Rectal smooth muscle tissue (tissue), 1 donor: ENCODE data around the gene RFXANK.
"Not testable (repeated sequence)": the region's sequence is repeated elsewhere in the genome, so short reads cannot be mapped to it uniquely, and the experiment has no call there.

ENCODE experiments used
- H3K27ac ChIP-seq: one replicate; pipeline ENCODE4 v1.7.0; 2013; ENCODE audit warnings: low read depth, low read length, inconsistent platforms
- H3K27me3 ChIP-seq: one replicate; pipeline ENCODE4 v1.7.0; 2013; ENCODE audit warnings: low read length; ENCODE audit not compliant: control insufficient read depth, insufficient read depth
- H3K36me3 ChIP-seq: one replicate; pipeline ENCODE4 v1.7.0; 2013; ENCODE audit warnings: low read length; ENCODE audit not compliant: control insufficient read depth, insufficient read depth
- H3K4me1 ChIP-seq: one replicate; pipeline ENCODE4 v1.7.0; 2013; ENCODE audit warnings: low read length; ENCODE audit not compliant: control insufficient read depth, insufficient read depth
- H3K4me3 ChIP-seq: one replicate; pipeline ENCODE4 v1.7.0; 2013; ENCODE audit warnings: low read length
- H3K9ac ChIP-seq: one replicate; pipeline ENCODE4 v1.7.0; 2013; ENCODE audit warnings: low read length

The RFXANK gene

DNA sequence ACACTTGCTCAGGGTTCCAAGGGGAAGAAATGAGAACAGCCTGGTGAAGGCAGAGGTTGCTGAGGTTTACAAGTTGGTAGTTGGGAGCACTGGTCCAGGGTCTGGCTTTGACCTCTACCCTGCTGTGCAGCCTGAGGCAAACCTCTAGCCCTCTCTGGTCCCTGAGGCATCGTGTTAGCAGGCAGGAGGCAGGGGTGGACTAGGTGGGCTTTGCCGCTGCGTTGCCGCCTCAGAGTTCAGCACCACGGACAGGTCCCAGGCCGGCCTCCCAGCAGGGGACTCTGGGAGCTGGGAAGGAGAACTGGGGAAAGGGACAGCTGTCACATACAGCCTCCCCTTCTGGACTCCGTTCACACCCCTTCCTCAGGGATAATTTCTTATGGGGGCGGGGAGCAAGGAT, 22.8 kb downstream of the RFXANK start:
- H3K4me3 ChIP-seq = no peak overlapping the region
- H3K27ac ChIP-seq = no peak overlapping the region
- no peaks in the 10 kb centered on the region for H3K4me1 ChIP-seq
- H3K9ac ChIP-seq = no peak overlapping the region
- peaks cover 17% of the 10 kb centered on the region for H3K27me3 ChIP-seq
- no peaks in the 10 kb centered on the region for H3K36me3 ChIP-seq

DNA sequence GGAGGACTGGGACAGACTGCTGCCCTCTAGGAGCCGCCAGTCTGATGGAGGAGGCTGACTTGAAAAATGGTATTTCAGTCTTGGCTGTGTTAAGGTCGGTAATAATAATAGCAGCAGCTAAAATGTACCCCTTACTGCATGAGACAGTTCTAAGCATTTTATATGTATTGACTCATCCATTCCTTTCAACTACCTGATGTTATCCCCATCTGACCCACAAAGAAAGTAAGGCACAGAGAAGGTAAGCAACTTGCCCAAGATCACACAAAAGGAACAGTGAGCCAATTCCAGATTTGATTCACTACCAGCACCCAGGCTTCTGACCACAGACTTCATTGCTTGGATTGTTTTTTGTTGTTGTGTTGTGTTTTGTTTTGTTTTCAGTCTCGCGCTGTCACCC, 23.7 kb downstream of the RFXANK start:
- no peak overlapping the region for H3K4me3 ChIP-seq
- H3K27me3 ChIP-seq = peaks cover 17% of the 10 kb centered on the region
- no peaks in the 10 kb centered on the region for H3K4me1 ChIP-seq
- no peak overlapping the region for H3K27ac ChIP-seq
- H3K9ac ChIP-seq = no peak overlapping the region
- no peaks in the 10 kb centered on the region for H3K36me3 ChIP-seq

DNA sequence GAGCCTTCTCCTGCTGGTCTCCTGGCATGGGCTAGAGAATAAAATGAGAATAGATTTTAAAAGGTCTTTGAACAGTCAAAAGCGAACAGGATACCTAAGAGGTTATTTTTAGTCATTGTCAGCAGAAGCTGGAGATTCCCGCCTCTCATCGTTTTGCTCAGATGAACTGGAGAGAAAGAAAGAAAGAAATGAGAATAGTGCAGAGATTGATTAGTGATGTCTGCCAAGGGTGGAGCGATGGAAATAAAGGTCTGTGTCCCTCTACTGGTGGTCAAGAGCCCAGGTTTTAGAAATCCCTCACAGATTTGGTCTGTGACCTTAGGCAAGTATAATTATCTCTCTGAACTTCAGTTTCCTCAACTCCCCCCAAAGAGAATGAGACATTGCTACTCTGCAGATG, 25.0 kb downstream of the RFXANK start:
- Histone ChIP-seq H3K27ac (no peak overlapping the region), H3K36me3 (no peaks in the 10 kb centered on the region), H3K4me1 (no peaks in the 10 kb centered on the region), H3K9ac (no peak overlapping the region), H3K27me3 (peaks cover 9% of the 10 kb centered on the region), H3K4me3 (no peak overlapping the region)

DNA sequence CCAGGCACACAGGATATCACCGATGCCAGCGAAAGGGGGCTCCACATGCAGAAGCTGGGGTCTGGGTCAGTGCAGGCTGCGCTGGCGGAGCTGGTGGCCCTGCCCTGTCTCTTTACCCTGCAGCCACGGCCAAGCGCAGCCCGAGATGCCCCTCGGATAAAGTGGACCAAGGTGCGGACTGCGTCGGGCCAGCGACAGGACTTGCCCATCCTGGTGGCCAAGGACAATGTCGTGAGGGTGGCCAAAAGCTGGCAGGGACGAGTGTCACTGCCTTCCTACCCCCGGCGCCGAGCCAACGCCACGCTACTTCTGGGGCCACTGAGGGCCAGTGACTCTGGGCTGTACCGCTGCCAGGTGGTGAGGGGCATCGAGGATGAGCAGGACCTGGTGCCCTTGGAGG, 26.9 kb downstream of the RFXANK start:
- Histone ChIP-seq H3K4me3 (no peak overlapping the region), H3K36me3 (no peaks in the 10 kb centered on the region), H3K27ac (no peak overlapping the region), H3K27me3 (no peaks in the 10 kb centered on the region), H3K9ac (no peak overlapping the region), H3K4me1 (no peaks in the 10 kb centered on the region)

DNA sequence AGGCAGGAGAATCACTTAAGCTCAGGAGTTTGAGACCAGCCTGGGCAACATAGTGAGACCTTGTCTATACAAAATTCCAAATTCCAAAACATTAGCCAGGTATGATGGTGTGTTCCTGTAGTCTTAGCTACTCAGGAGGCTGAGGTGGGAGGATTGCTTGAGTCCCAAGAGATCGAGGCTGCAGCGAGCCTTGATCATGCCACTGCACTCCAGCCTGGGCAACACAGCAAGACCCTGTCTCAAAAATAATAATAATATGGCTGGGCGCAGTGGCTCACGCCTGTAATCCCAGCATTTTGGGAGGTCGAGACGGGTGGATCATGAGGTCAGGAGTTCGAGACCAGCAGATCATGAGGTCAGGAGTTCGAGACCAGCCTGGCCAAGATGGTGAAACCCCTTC, 28.9 kb downstream of the RFXANK start:
- not testable (repeated sequence) for H3K27ac ChIP-seq, H3K9ac ChIP-seq, H3K4me3 ChIP-seq, H3K4me1 ChIP-seq, H3K36me3 ChIP-seq, H3K27me3 ChIP-seq

DNA sequence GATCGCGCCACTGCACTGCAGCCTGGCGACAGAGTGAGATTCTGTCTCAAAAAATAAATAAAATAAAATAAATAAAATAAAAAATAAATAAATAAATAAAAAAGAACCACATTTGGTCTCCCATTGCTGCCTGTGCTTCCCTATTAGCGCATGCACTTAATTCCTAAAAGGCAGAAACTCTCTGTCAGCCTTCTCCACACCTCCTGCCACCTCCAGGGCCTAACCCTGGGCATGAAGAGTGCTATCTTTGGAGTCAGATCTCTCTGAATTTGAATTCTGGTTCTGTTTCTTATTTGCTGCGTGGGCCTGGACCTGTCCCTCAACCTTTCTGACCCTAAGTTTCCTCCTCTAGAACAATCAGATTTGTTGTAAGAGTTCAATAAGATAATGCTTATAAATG, 31.0 kb downstream of the RFXANK start:
- no peaks in the 10 kb centered on the region for H3K36me3 ChIP-seq
- H3K27ac ChIP-seq = no peak overlapping the region
- H3K27me3 ChIP-seq = peaks cover 12% of the 10 kb centered on the region
- no peaks in the 10 kb centered on the region for H3K4me1 ChIP-seq
- no peak overlapping the region for H3K9ac ChIP-seq
- H3K4me3 ChIP-seq = no peak overlapping the region

DNA sequence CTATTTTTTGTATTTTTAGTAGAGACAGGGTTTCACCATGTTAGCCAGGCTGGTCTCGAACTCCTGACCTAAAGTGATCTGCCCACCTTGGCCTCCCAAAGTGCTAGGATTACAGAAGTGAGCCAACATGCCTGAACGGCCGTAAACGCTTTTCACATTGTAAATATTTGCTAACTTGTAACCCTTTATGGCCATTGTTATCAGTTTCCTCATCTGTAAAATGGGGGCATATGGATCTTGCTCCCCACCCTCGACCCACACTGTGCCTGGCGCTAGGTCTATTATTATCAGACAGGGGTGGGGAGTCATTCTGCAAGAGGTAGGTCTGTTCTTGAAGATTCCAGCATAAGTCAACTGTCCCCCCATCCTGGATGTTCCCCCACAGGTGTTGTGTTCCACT, 31.6 kb downstream of the RFXANK start:
- H3K27me3 ChIP-seq = peaks cover 12% of the 10 kb centered on the region
- no peaks in the 10 kb centered on the region for H3K36me3 ChIP-seq

DNA sequence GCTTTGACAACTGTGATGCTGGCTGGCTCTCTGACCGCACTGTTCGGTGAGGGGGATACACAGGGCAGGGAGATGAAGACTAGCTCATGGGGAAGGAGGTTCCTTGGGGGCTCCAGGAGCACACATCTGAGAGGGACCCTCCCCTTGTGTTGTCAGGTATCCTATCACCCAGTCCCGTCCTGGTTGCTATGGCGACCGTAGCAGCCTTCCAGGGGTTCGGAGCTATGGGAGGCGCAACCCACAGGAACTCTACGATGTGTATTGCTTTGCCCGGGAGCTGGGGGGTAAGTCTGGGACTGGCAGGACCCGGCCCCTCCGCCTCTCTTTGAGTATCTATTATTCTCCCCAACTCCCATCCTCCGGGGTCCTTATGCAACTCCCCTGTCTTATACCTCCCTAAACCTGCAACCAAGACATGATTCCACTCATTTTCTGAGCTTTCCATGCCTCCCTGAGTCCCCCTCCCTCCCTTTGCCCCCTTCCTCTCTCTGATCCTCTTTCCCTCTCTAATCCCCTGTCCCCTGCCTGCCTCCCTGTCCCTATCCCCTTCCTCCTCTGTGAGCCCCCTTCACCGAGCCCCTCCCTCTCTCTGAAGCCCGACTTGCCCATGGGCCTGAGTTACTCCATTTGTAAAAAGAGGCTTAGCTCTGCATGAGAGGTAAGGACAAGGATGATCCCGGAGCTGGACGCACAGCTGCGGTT, 32.2 kb downstream of the RFXANK start:
- Histone ChIP-seq H3K36me3 (no peaks in the 10 kb centered on the region), H3K4me1 (no peaks in the 10 kb centered on the region), H3K9ac (no peak overlapping the region), H3K27me3 (peaks cover 12% of the 10 kb centered on the region), H3K27ac (no peak overlapping the region), H3K4me3 (peak overlapping the region; percentile 65)

More for the DNA sequence above, 31.6 kb downstream of the RFXANK start:
- Histone ChIP-seq H3K27ac (no peak overlapping the region), H3K4me1 (no peaks in the 10 kb centered on the region), H3K4me3 (no peak overlapping the region), H3K9ac (no peak overlapping the region)

DNA sequence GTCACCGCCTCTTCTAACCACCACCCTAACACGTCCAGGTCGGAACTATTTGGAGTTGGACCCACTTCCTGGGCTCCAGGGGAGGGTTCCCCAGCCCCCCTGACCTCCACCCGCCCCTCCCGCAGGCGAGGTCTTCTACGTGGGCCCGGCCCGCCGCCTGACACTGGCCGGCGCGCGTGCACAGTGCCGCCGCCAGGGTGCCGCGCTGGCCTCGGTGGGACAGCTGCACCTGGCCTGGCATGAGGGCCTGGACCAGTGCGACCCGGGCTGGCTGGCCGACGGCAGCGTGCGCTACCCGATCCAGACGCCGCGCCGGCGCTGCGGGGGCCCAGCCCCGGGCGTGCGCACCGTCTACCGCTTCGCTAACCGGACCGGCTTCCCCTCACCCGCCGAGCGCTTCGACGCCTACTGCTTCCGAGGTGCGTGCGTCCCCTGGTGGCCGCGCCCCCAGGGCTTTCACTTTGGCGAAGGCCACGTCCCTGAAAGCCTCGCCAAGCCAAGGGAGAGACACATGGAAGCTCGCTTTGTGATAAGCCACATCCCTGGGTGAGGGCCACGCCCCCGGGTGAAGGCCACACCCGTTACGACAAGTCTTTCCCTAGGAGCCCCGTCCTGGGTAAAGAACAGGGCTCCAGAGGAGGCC, 32.9 kb downstream of the RFXANK start:
- Histone ChIP-seq H3K9ac (no peak overlapping the region), H3K27me3 (peaks cover 12% of the 10 kb centered on the region), H3K4me3 (peak overlapping the region; percentile 65), H3K36me3 (no peaks in the 10 kb centered on the region), H3K4me1 (no peaks in the 10 kb centered on the region), H3K27ac (no peak overlapping the region)

DNA sequence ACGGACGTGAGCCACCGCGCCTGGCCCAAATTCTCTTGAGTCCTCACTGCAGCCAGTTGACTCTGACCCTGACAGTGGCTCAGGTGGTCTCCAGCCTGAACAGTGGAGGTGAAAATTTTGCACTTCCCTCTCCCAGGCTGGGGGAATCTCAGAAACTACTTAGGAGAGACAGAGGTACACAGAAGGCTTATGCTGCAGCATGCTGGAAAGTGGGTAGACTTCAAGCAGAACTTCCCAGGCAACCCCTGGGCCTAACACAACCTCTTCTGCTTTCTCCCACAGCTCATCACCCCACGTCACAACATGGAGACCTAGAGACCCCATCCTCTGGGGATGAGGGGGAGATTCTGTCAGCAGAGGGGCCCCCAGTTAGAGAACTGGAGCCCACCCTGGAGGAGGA, 34.1 kb downstream of the RFXANK start:
- Histone ChIP-seq H3K4me3 (no peak overlapping the region), H3K27ac (no peak overlapping the region), H3K27me3 (peaks cover 12% of the 10 kb centered on the region), H3K36me3 (no peaks in the 10 kb centered on the region), H3K9ac (no peak overlapping the region), H3K4me1 (no peaks in the 10 kb centered on the region)

DNA sequence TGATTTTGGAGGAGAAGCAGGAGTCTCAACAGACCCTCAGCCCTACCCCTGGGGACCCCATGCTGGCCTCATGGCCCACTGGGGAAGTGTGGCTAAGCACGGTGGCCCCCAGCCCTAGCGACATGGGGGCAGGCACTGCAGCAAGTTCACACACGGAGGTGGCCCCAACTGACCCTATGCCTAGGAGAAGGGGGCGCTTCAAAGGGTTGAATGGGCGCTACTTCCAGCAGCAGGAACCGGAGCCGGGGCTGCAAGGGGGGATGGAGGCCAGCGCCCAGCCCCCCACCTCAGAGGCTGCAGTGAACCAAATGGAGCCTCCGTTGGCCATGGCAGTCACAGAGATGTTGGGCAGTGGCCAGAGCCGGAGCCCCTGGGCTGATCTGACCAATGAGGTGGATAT, 34.6 kb downstream of the RFXANK start:
- Histone ChIP-seq H3K27ac (no peak overlapping the region), H3K9ac (no peak overlapping the region), H3K36me3 (no peaks in the 10 kb centered on the region), H3K27me3 (peaks cover 12% of the 10 kb centered on the region), H3K4me1 (no peaks in the 10 kb centered on the region), H3K4me3 (no peak overlapping the region)

DNA sequence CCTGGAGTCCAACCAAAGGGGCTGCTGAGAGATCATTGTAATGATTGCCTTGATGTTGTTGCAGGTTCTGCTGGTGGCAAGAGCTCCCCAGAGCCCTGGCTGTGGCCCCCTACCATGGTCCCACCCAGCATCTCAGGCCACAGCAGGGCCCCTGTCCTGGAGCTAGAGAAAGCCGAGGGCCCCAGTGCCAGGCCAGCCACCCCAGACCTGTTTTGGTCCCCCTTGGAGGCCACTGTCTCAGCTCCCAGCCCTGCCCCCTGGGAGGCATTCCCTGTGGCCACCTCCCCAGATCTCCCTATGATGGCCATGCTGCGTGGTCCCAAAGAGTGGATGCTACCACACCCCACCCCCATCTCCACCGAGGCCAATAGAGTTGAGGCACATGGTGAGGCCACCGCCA, 35.2 kb downstream of the RFXANK start:
- no peak overlapping the region for H3K4me3 ChIP-seq
- no peaks in the 10 kb centered on the region for H3K36me3 ChIP-seq
- no peaks in the 10 kb centered on the region for H3K4me1 ChIP-seq
- no peak overlapping the region for H3K27ac ChIP-seq
- H3K9ac ChIP-seq = no peak overlapping the region
- peaks cover 12% of the 10 kb centered on the region for H3K27me3 ChIP-seq

DNA sequence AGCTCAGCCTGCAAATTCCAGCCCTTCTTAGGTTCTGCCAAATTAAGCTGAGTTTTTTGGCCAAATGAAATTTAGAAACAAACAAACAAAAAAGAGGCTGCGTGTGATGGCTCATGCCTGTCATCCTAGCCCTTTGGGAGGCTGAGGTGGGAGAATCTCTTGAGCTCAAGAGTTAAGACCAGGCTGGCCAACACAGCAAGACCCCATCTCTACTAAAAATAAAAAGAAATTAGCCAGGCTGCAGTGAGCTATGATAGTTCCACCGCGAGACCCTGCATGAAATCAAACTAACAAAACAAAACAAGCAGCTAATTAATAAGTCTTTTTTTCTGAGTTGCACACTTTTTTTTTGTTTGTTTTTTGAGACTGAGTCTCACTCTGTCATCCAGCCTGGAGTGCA, 37.6 kb downstream of the RFXANK start:
- no peak overlapping the region for H3K9ac ChIP-seq
- H3K27me3 ChIP-seq = peaks cover 9% of the 10 kb centered on the region
- H3K27ac ChIP-seq = no peak overlapping the region

More for the DNA sequence above, 37.6 kb downstream of the RFXANK start:
- Histone ChIP-seq H3K36me3 (no peaks in the 10 kb centered on the region), H3K4me1 (no peaks in the 10 kb centered on the region), H3K4me3 (no peak overlapping the region)
